SU-DHL-6 (cell line): ENCODE data around the gene NECAB2.

ENCODE experiments used
- CTCF ChIP-seq: fragments of 200-600 bp; sonication (generic); IDR thresholded peaks from one replicate; pipeline ENCODE4 v1.5.1; 2017; ENCODE audit warnings: antibody characterized with exemption, mild to moderate bottlenecking, low read length, moderate library complexity; ENCODE audit not compliant: insufficient read depth, poor library complexity, severe bottlenecking
- EZH2phosphoT487 ChIP-seq: fragments of 200-600 bp; sonication (generic), shearing (Covaris generic); conservative IDR thresholded peaks from 2 replicates; pipeline ENCODE4 v1.6.1; 2018; ENCODE audit warnings: mild to moderate bottlenecking, antibody characterized with exemption, low read length, moderate library complexity, mixed read lengths

GRCh38 chr16:83970430-83970815 is 2.4 kb downstream of the NECAB2 start:
- TF ChIP-seq CTCF (no peak), EZH2phosphoT487 (no peak)
